Measurements from ENCODE around the gene ACBD6. TPM values are rescaled to one million over a fixed set of nuclear protein-coding genes. Genes with fewer than 3 reads are reported as not detected.
A peak's percentile ranks its signal among the peaks of the same experiment; 100 is the strongest.

ACBD6 gene
- total RNA-seq, 3 donors from 2014 or later (not counting 1 experiment from before 2014, with no cell fraction given) = 29.8 to 47.3 (median 41.9) TPM

- WGBS (ENCODE audit: insufficient coverage) = 75% methylated on average over 4 of the region's 10 CpGs
- H3K4me3 Mint-ChIP-seq = peak overlapping the region; percentile 6
- DNase-seq (peak in 1 of 2 donors; percentile 73), ATAC-seq (peak; percentile 50 to 62 (median 52))
- peaks cover 2% of the 10 kb centered on the region for H3K36me3 ChIP-seq (ENCODE audit: control insufficient read depth, insufficient read depth, low read length)
- peak overlapping the region in 1 of 2 donors; percentile 23 for H3K27ac Mint-ChIP-seq
- peak; percentile 87 for TF ChIP-seq CTCF (IDR thresholded peaks at IDR 0.05)
- H3K36me3 Mint-ChIP-seq = peaks cover 6% of the 10 kb centered on the region
- H3K9me3 Mint-ChIP-seq = no peaks in the 10 kb centered on the region
- H3K27ac ChIP-seq (ENCODE audit: low read length) = no peak overlapping the region
- intact Hi-C loops (cut with micrococcal nuclease) = loop anchor here (1.0 to 5.0 kb wide), 4 partner anchors 20 to 775 kb away; partner anchors contain the start of gene ACBD6
- no peaks in the 10 kb centered on the region for H3K4me1 ChIP-seq (ENCODE audit: control insufficient read depth, insufficient read depth, low read length)
- H3K4me3 ChIP-seq (ENCODE audit: low read length) = no peak overlapping the region
- H3K9me3 ChIP-seq (ENCODE audit: control insufficient read depth, insufficient read depth, low read length) = no peaks in the 10 kb centered on the region
- H3K27me3 Mint-ChIP-seq (ENCODE audit: low read depth in 2 of 2) = no peaks in the 10 kb centered on the region
- H3K27me3 ChIP-seq (ENCODE audit: control insufficient read depth, insufficient read depth, low read length) = no peaks in the 10 kb centered on the region
- H3K4me1 Mint-ChIP-seq = peaks cover 14 to 24% of the 10 kb centered on the region in 2 donors
Observed at GRCh38 chr1:180482425-180483275, 19.7 kb downstream of the ACBD6 start.

- Histone ChIP-seq H3K27ac (ENCODE audit: low read length) (no peak overlapping the region), H3K27me3 (ENCODE audit: control insufficient read depth, insufficient read depth, low read length) (no peaks in the 10 kb centered on the region), H3K36me3 (ENCODE audit: control insufficient read depth, insufficient read depth, low read length) (no peaks in the 10 kb centered on the region), H3K9me3 (ENCODE audit: control insufficient read depth, insufficient read depth, low read length) (no peaks in the 10 kb centered on the region), H3K4me1 (ENCODE audit: control insufficient read depth, insufficient read depth, low read length) (no peaks in the 10 kb centered on the region), H3K4me3 (ENCODE audit: low read length) (no peak overlapping the region)
- no peak for DNase-seq
- no peak overlapping the region for H3K27ac Mint-ChIP-seq
- WGBS (ENCODE audit: insufficient coverage) = 100% methylated on average over 1 of the region's 1 CpG
- no peaks in the 10 kb centered on the region for H3K27me3 Mint-ChIP-seq (ENCODE audit: low read depth in 2 of 2)
- H3K36me3 Mint-ChIP-seq = no peaks in the 10 kb centered on the region
- ATAC-seq = no peak
- no peak overlapping the region for H3K4me3 Mint-ChIP-seq
- intact Hi-C loops (cut with micrococcal nuclease) = no loop called here
- peaks cover 22 to 30% of the 10 kb centered on the region in 2 donors for H3K4me1 Mint-ChIP-seq
- no peak for TF ChIP-seq CTCF (IDR thresholded peaks at IDR 0.05)
- no peaks in the 10 kb centered on the region for H3K9me3 Mint-ChIP-seq
Observed at GRCh38 chr1:180470031-180470430, 32.3 kb downstream of the ACBD6 start.

DNA sequence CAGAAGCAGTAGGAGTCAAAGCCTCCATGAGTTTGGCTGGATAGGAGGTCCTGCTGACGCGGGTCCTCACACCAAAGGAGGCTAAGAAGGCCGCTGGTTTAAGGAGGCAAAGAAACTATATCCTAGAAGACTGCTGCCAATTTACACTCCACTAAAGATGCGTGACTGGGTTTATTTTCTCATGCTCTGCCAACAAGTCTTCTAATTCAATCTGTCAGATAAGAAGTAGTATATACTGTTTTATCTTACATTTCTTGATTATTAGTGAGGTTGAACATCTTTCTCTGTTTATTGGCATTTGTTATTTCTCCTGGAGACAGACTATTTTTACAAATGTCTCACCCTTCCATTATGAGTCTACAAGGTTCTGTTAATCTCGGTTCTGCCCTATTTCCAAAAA lies 34.1 kb downstream of the ACBD6 start:
- Mint-ChIP-seq H3K27me3 (ENCODE audit: low read depth in 2 of 2) (no peaks in the 10 kb centered on the region), H3K4me1 (peaks cover 26 to 30% of the 10 kb centered on the region in 2 donors), H3K36me3 (peaks cover 11% of the 10 kb centered on the region), H3K4me3 (no peak overlapping the region), H3K27ac (no peak overlapping the region), H3K9me3 (peaks cover 2 to 3% of the 10 kb centered on the region in 2 donors)
- Histone ChIP-seq H3K9me3 (ENCODE audit: control insufficient read depth, insufficient read depth, low read length) (no peaks in the 10 kb centered on the region), H3K27ac (ENCODE audit: low read length) (no peak overlapping the region), H3K4me1 (ENCODE audit: control insufficient read depth, insufficient read depth, low read length) (no peaks in the 10 kb centered on the region), H3K4me3 (ENCODE audit: low read length) (no peak overlapping the region), H3K36me3 (ENCODE audit: control insufficient read depth, insufficient read depth, low read length) (no peaks in the 10 kb centered on the region), H3K27me3 (ENCODE audit: control insufficient read depth, insufficient read depth, low read length) (no peaks in the 10 kb centered on the region)
- no peak for TF ChIP-seq CTCF (IDR thresholded peaks at IDR 0.05)
- DNase-seq = no peak
- no peak for ATAC-seq
- WGBS (ENCODE audit: insufficient coverage) = 95% methylated on average over 4 of the region's 5 CpGs
- intact Hi-C loops (cut with micrococcal nuclease) = no loop called here
